H1 (cell line): ENCODE data around the gene TOP2A. TPM values are rescaled to one million over a fixed set of nuclear protein-coding genes. Genes with fewer than 3 reads are reported as not detected.

Experiments
- ATF2 ChIP-seq: IDR thresholded peaks from 2 replicates; pipeline ENCODE4 v1.6.1; 2012; ENCODE audit warnings: low read length, inconsistent platforms
- CEBPB ChIP-seq: IDR thresholded peaks from 2 replicates; pipeline ENCODE4 v1.6.1; 2012; ENCODE audit warnings: low read depth, low read length
- CTCF ChIP-seq, 3 experiments: IDR thresholded peaks; 1 replicate in 2 of 3; 2 replicates in 1 of 3; pipeline versions ENCODE4 v1.5.1 to v1.6.1; 2011; ENCODE audit warnings: low read length in 3 of 3, mild to moderate bottlenecking in 3 of 3, inconsistent platforms in 2 of 3, low read depth in 1 of 3, moderate library complexity in 1 of 3; ENCODE audit not compliant: insufficient read depth in 1 of 3; ENCODE audit errors: control extremely low read depth in 1 of 3
- MAFK ChIP-seq: IDR thresholded peaks from 2 replicates; pipeline ENCODE4 v1.6.1; 2012; ENCODE audit warnings: low read depth, mild to moderate bottlenecking, improper control_type of control experiment, low read length
- PHF8 ChIP-seq: fragments of 200-600 bp; sonication (generic); conservative IDR thresholded peaks from 2 replicates; pipeline ENCODE4 v1.7.1; 2012; ENCODE audit warnings: low read depth, mild to moderate bottlenecking, inconsistent platforms, low read length, moderate library complexity
- POLR2AphosphoS5 ChIP-seq: IDR thresholded peaks from 2 replicates; pipeline ENCODE4 v1.6.1; 2011; ENCODE audit warnings: low read depth, low read length
- polyA plus RNA-seq, 7 experiments: library from polyadenylated mRNA; depleted of rRNA in 3 of 7; stranded (reverse) in 5 of 7; unstranded in 2 of 7; fragments of >200 nt in 5 of 7; fragments of 200-250 nt in 2 of 7; gene quantifications; 1 replicate in 5 of 7; 2 replicates in 1 of 7; 4 replicates in 1 of 7; pipeline versions ENCODE4 v1.2.1 to v1.2.3, GENCODE V29; 2011 to 2013; ENCODE audit warnings: missing spikeins in 2 of 7, mixed read lengths in 2 of 7
- total RNA-seq: library from RNA; stranded (reverse); fragmentation: NEBNext Ultra II Directional; extraction: Animal tissue kit (Norgen Biotek cat#: 25700); gene quantifications from 2 replicates; pipeline ENCODE4 v1.2.1, GENCODE V29; 2021
- TF ChIP-seq, protein P1 (sequence below): IDR thresholded peaks from 2 replicates; pipeline ENCODE4 v1.6.1; 2011; ENCODE audit warnings: low read length, improper control_type of control experiment

Gene TOP2A
- total and polyA plus RNA-seq, 2 of the 8 experiments (the other 6 are each of a cell fraction or from before 2014, with no cell fraction given), result 83.1 to 291 TPM

GRCh38 chr17:40447148-40447644 is 29.5 kb upstream of the TOP2A start (continued):
- TF ChIP-seq CTCF (IDR thresholded peaks at IDR 0.05; ENCODE audit: control extremely low read depth in 1 of 3, insufficient read depth in 1 of 3, low read depth in 1 of 3, low read length in 3 of 3) (no peak), MAFK (no peak), ATF2 (no peak), CEBPB (no peak), POLR2AphosphoS5 (no peak), PHF8 (no peak)
- TF ChIP-seq, protein P1, sequence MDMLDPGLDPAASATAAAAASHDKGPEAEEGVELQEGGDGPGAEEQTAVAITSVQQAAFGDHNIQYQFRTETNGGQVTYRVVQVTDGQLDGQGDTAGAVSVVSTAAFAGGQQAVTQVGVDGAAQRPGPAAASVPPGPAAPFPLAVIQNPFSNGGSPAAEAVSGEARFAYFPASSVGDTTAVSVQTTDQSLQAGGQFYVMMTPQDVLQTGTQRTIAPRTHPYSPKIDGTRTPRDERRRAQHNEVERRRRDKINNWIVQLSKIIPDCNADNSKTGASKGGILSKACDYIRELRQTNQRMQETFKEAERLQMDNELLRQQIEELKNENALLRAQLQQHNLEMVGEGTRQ, result no peak
